HS-5 (cell line): Measurements from ENCODE around the gene TRPM2.
"Not testable (repeated sequence)": the region's sequence is repeated elsewhere in the genome, so short reads cannot be mapped to it uniquely, and the experiment has no call there.

ENCODE experiments used
- DNase-seq: peaks from one replicate; pipeline ENCODE4 v3.0.0-alpha.2; 2012; ENCODE audit warnings: low read depth

Gene TRPM2

DNA sequence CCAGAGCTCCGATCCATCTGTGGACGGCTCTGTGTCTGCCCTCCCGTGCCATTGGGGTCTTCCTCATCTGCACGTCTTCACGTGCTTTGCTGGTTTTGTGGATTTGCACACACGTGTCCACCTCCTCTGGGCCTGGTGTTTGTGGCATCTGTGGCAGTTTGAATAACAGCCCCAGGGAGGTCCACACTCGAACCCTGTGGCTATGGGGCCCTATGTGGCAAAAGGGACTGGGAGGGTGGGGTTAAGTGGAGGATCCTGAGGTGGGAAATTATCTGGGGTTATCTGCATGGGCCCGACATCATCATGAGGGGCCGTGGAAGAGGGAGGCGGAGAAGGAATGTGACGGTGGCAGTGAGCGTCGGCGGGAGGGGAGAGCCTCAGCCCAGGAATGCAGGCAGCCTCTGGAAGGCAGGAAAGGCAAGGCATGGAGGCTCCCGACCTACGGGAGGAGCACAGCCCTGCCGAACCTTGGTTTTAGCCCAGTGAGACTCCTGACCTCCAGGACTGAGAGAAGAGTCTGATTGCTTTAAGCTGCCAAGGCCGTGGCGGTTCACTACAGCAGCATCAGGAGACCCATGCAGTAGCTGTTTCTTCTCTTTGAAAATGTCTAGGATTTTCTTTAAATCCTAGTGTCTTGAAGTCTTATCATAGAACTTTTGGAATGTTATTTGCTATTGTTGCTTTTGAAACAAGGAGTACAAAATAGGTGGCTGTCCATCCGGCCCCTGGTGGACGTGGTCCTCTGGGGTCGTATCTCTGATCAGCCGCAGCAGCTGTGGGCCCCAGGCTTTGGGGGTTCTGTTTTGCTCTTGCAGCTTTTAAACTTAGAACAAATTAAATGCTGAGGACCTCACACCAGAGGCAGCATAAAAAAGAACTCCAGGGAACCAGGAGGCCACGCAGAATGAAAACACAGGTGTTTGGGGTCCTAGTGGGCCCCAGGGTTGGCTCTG lies 61.9 kb downstream of the TRPM2 start:
- no peak for DNase-seq

DNA sequence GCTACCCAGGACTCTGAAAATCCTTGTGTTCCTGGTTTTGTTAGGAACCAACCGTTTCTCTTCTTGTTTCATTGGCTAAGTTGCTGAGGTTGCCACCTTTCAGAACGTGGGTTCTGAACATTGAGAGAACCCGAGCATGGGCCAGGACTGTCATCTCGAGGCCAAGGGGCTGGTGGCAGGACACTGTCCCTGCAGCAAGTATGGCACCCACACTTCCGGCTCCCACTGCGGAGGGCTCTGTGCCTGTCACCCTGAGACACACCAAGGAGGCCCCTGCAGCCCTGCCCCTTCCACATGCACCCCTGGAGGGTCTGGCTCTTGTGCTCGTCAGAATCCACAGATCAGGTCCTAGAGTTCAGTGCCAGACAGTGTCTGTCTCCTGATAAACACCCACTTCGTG lies 62.8 kb downstream of the TRPM2 start:
- DNase-seq = no peak

DNA sequence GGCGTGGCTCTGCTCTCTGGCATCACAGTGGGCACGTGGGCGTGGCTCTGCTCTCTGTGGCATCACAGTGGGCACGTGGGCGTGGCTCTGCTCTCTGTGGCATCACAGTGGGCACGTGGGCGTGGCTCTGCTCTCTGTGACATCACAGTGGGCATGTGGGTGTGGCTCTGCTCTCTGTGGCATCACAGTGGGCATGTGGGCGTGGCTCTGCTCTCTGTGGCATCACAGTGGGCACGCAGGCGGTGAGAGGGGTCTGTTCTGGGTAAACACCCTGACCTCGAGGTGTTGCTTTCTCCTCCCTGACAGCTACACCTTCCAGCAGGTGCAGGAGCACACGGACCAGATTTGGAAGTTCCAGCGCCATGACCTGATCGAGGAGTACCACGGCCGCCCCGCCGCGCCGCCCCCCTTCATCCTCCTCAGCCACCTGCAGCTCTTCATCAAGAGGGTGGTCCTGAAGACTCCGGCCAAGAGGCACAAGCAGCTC lies 64.2 kb downstream of the TRPM2 start:
- not testable (repeated sequence) for DNase-seq

DNA sequence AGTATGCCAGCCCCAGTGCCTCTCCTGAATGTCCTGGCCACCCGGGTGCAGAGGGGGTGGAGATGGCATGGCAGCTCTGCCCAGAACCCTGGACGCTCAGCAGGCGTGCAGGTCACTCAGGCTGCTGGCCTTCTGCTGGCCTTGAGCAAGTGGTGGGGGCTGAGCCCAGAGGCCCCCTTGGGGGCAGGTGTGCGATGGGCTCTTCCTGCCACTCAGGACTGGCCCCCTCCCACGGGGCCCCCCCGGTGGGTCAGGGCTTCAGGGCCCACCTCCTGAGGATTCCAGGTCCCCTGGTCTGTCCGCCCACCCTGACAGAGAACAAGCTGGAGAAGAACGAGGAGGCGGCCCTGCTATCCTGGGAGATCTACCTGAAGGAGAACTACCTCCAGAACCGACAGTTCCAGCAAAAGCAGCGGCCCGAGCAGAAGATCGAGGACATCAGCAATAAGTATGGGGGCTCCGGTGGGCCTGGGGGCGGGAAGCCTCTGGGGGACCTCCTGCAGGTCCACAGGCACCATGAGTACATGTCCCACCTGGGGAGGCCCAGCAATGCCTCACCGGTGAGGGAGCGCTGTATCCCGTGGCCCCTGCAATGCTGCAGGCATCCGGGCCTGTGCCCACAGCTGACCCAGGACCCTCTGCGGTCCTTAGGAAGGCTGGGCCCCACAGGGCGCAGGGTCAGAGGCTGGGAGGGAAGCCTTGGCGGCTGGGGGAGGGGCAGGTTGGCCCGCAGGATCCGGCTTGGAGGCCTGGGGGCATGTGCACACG lies 64.9 kb downstream of the TRPM2 start:
- no peak for DNase-seq

DNA sequence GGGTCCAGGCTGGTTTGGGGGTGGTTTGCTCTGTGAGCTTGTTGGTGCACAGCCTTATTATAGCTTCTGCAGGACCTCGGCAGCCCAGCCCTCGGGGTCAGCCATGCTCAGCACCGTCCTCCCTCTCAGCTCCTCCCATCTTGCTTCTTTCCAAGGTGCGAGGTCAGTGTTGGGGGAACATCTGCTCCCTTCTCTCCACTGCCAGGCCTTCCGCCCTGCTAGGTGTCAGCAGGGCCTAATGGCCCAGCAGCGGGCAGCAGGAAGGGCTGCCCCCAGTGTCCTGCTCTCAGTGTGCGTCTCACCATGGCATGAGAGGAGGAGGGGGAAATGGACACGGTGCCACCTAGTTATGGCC lies 65.4 kb downstream of the TRPM2 start:
- no peak for DNase-seq

DNA sequence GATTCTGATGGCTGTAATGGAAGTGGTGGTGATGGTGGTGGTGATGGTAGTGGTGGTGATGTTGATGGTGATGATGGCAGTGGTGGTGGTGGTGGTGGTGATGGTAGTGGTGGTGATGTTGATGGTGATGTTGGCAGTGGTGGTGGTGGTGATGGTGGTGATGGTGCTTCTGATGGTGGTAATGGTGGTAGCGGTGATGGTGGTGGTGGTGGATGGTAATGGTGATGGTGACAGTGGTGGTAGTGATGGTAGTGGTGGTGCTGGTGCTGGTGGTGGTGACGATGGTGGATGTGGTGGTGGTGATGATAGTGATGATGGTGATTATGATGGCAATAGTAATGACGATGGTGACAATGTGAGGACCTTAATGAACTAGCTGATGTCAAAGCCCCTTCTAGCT lies 66.3 kb downstream of the TRPM2 start:
- DNase-seq = no peak

DNA sequence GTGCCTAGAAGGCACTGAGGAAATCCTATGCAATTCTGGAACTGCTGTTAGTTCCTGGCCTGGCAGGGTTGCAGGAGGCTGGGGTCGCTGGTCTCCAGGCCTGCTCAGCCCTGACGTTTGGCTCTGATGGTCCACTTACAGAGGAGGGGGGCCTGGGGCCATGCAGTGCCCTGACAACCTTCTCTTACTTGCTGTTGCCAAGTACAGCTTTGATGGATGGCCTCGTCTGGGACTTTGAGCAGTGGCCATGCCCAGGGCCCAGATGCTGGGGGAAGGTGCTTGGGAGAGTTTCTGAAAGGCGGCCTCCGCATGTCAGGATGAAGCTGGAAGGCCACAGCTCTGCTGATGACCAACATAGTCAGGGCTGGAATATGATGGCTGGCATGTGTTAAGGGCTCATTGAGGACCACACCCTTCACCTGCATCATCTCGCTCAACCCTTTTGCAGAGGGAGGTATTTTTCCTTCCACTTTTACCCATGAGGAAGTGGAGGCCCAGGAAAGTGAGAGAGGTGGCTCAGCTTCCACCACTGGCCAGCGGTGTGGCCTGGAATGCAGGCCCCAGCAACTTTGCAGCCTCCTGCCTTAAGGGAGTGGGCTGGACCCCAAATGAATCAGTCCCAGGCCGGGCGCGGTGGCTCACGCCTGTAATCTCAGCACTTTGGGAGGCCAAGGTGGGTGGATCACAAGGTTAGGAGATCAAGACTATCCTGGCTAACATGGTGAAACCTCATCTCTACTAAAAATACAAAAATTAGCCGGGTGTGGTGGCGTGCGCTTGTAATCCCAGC lies 67.2 kb downstream of the TRPM2 start:
- DNase-seq = no peak

DNA sequence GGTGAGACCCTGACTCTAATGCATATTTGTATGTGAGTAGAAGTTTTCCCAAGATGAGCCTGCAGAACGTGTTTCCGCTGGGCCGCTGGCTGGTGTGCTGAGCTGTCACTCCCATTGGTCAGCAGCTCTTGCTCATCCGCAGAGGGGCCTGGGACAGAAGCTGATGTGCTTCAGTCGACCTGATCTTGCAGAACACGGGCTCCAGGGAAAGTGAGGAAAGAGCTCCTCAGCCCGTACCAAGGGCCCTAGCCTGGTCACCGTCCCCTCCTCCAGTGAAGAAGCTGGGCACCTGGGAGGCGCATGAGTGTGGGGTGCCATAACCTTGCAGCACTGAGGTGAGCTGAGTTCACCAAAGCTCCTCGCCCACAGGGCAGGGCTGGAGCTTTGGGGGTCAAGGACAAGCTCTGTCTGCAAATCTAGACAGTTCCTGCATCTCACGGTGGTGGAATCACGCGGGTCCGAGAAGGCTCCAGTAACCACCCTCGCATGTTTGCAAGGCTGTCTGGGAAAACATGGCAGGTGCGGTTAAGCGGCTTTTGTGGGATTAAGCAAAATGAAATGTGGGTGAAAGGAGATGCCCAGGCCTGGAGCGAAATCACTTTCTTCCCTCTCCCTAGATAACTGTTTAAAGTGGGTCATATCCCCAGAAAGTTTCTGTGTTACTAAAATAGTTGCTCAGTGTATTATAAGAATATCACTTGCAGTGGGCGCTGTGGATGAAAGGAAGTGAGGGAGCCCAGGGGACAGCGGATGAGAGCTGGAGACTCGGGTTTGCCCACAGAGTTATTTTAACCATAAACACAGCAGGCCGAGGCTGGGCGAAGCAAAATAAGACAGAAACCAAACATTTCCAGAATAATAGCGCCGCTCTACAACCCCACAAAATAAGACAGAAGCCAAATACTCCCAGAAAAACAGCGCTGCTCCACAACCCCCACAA lies 68.8 kb downstream of the TRPM2 start:
- no peak for DNase-seq

DNA sequence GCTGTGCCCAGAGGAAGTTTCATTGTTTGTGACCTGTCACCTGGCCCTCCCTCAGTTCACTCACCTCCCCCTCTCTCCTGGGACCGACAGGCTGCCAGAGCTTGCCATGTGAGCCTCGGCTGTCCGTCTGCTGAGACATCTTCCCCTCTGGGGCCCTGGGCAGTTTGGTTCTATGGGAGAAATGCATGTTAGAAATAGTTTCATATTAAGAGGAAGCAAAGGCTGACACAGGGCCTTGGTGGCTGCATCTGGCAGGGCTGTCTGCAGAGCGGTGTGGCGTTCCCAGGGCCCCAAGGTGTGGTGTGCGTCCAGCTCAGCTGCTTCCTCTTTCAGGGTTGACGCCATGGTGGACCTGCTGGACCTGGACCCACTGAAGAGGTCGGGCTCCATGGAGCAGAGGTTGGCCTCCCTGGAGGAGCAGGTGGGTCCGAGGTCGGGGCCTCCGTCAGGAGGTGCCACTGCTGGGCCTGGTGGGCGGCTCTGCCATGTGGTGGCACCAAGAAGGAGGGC lies 69.9 kb downstream of the TRPM2 start:
- no peak for DNase-seq

DNA sequence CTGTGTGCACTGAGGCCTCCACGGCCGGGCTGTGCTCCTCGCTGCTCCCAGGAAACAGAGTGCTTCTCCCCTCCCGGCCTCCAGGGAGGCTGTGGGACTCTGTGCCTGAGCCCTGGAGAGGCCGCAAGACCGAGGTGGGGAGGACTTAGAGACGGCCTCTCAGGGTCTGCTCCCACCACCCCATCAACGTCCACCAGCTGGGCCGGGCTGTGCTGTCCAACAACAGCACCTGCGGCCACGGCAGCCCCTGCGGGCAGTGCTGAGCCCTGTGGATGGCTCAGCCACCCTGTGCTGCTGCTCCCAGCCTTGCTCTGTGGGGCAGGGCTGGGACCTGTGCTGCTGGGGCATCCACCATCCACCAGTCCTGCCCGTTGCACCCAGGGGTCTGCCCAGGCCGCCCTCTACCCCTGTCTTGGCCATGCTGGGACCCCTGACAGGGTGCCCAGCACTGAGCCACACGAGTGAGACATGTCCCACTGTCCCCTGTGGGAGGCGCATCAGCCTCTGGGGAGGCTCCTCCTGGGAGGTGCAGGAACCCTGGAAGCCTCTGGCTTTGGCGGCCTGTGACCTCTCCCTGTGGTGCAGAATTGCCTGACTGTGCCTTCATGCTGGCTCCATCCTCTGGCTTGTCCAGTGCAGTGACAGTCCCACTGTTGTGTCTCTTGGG lies 70.7 kb downstream of the TRPM2 start:
- DNase-seq = no peak

DNA sequence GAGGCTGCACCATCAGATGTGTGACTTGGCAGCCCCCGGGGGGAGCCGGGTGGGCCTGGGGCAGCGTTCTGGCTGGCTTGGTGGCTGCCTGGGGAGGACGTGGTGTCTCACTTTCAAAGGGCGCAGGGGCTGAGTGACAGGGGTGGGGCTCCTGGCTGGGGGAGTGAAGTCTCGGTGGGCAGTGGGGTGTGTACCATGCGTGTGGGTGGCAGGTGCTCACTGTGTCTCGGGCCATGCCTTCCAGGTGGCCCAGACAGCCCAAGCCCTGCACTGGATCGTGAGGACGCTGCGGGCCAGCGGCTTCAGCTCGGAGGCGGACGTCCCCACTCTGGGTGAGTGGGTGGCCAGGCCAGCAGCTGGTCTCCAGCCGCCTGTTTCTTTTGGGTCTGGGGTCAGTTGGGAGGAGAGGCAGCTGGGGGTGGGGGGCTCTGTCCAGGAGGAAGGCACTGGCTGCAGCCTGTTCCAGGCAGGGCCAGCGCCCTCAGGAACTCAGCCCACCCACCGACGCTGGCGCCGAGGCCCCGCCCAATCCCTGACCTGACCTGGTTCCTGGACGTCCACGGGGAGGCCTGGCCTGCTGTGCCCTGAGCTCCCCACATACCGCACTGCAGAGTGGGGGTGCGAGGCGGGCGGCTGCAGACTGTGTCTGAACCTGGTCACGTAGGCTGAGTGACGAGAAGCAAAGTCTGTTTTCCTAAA lies 71.3 kb downstream of the TRPM2 start:
- DNase-seq = no peak

DNA sequence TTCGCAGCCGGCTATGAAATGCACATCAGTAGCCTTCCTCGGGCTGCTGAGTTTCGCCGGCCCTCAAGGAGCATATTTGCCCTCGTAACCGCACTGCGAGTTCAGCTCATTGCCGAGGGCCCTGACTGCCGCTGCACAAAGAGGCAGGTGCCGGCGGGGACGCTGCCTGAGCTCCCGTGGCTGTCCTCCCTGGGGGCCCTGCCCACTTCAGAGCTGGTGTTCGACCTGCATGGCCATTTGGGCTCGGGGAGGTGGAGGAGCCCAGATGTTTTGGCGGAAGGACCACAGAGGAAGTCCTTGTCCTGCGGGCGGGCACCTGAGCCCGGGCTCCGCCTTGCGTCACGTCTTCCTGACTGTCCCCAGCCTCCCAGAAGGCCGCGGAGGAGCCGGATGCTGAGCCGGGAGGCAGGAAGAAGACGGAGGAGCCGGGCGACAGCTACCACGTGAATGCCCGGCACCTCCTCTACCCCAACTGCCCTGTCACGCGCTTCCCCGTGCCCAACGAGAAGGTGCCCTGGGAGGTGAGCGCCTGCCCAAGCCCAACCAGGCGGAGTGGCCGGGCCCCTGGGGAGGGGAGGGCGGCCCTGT lies 72.0 kb downstream of the TRPM2 start:
- no peak for DNase-seq

DNA sequence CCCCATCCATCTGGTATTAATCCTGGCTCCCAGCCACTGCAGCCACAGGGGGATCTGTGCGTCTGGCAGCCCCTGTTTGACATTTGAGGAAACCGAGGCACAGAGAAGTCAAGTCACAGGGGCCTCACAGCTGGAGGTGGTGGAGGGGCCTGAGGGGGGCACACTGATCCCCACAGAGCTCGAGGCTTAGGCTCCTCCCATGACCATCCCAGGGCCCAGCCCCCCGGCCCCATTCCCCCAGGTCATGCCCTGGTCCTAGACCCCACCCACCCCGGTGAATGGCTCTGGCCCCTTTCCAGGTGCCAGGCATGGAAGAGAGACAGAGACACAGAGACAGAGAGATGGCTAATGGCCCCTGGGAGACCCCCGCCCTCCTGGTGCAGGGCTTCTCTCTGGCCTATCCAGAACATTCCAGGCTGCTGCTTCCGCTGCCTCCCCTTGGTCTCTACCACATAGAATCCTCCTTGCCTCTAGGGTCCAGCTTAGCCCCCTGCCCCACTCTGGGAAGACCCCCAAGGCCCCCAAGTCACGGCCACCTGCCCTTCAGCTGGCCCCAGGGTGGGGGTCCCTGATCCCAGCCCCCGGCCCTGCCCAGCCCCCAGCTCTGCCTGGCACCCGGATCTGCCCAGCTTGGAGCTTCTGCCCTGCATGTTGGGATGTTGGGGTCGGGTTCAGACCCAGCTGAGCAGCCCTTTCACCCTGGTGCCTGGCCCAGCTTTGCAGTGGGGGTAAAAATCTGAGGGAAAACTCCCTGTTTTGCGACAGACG lies 72.7 kb downstream of the TRPM2 start:
- no peak for DNase-seq

DNA sequence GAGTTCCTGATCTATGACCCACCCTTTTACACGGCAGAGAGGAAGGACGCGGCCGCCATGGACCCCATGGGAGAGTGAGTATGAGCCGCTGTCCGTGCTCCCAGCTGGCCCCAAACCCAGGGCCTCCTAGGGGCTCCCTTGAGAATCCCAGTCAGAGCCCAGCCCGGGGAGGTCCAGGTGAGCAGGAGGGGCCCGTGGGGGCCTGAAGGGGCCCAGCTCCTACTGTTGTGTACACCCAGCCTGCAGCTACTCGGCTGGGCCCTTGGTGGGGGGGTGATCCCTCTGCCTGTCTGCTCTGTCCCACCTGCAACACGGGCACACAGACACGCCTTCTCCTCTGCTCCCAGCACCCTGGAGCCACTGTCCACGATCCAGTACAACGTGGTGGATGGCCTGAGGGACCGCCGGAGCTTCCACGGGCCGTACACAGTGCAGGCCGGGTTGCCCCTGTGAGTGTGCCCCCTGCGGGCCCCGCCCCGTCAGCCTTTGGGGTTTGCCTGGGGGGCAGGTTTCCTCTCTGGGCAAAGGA lies 73.3 kb downstream of the TRPM2 start:
- DNase-seq = no peak

DNA sequence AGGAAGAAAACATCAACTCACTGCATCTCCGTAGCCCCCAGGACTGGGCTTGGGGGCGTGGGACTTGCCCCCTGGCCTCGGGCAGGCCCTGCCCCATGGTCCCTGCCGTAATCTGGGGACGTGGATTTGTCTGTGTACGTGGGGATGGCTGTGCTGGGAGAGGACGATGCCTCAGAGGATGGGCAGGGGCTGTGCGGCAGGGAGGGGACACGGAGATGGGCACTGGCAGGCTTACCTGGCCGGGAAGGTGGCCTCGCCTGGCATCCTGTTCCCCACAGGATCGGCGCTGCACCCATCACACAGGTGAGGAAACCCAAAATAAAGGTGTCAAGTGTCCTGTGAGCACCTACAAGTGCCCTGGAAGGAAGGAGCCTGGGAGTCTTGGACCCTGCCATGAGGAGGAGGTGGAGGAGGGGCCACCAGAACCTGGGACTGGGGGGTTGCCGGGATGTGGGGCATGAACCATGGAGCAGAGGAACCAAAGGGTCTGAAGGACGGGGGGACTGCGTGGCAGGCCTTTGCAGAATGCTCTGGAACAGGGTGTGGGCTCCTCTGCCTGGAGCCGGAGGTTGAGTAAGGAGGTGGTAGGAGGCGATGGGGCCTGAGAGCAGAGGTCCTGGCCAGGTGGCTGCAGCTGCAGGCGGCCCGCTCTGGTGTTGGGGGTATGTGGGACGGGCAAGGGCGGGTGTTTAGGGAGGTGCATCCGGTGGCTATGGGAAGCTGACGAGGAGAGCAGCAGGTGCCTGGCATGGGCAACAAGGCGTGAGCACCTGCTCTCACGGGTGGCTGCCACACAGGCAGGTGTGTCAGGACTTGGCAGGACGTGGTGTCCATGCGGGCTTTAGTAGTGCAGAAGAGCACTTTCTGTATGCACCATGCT lies 74.1 kb downstream of the TRPM2 start:
- no peak for DNase-seq

DNA sequence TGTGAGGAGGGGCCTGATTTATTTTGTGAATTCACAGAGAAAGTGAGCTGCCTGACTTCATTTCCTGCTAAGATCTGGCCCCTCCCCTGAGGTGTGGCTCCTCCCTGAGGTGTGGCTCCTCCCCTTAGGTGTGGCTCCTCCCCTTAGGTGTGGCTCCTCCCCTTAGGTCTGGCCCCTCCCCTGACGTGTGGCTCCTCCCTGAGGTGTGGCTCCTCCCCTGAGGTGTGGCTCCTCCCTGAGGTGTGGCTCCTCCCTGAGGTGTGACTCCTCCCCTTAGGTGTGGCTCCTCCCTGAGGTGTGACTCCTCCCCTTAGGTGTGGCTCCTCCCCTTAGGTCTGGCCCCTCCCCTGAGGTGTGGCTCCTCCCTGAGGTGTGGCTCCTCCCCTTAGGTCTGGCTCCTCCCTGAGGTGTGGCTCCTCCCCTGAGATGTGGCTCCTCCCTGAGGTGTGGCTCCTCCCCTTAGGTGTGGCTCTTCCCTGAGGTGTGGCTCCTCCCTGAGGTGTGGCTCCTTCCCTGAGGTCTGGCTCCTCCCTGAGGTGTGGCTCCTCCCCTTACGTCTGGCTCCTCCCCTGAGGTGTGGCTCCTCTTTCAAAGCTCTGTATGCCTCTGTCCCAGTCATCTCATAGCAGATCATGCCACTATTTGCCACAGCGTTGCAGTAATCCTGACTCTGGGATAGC lies 75.0 kb downstream of the TRPM2 start:
- DNase-seq = peak; percentile 19

DNA sequence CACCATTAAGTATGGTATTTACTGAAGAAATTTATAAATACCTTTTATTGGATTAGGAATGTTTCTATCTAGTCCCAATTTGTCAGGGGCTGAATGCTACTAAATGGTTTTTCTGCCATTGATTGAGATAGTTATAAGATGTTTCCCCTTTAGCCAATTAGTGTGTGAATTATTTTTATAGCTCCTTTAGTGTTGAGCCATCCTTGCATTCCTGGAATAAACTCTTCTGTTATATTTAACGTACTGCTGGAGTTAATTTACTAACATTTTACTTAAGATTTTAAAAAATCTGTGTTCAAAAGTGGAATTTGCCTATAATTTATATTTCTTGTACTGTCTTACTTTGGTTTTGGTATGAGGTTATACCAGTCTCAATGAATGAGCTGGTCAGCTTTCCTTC lies 76.5 kb downstream of the TRPM2 start:
- DNase-seq = no peak
